Retinal pigment epithelial cell (primary cell): ENCODE measurements around the gene EOLA2.
"Not testable (repeated sequence)": the region's sequence is repeated elsewhere in the genome, so short reads cannot be mapped to it uniquely, and the experiment has no call there.

Experiments used
- DNase-seq: peaks from one replicate; pipeline ENCODE4 v3.0.0-alpha.2; 2010; ENCODE audit warnings: low read depth
- H3K4me3 ChIP-seq: 2 replicates; pipeline ENCODE4 v1.5.1; 2011; ENCODE audit warnings: mild to moderate bottlenecking, low read length, control low read depth, moderate library complexity
- TF ChIP-seq, protein P1 (sequence below): conservative IDR thresholded peaks from 2 replicates; pipeline ENCODE4 v1.5.1; 2011; ENCODE audit warnings: low read depth, low read length, control low read depth, inconsistent platforms

EOLA2 gene

DNA sequence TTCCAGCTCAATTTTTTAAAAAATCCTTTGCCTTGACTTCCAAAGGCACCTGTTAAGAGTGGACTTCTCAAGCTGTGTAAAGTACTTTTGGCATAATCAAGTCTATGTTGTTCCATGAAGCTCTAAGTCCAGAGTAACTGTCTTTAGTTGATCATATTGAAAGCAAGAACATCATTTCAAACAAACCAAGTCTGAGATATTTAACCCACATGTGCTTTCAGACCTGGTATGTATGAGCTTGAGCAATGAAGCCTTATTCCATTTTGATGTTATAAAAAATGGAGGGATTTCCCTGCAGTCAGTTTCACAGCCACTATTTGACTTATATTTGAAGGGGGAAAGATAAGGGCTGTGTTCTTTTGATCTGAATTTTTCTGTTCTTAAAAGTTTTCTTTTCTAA, 23.7 kb upstream of the EOLA2 start:
- H3K4me3 ChIP-seq, result no peak overlapping the region
- no peak for DNase-seq
- TF ChIP-seq, protein P1, sequence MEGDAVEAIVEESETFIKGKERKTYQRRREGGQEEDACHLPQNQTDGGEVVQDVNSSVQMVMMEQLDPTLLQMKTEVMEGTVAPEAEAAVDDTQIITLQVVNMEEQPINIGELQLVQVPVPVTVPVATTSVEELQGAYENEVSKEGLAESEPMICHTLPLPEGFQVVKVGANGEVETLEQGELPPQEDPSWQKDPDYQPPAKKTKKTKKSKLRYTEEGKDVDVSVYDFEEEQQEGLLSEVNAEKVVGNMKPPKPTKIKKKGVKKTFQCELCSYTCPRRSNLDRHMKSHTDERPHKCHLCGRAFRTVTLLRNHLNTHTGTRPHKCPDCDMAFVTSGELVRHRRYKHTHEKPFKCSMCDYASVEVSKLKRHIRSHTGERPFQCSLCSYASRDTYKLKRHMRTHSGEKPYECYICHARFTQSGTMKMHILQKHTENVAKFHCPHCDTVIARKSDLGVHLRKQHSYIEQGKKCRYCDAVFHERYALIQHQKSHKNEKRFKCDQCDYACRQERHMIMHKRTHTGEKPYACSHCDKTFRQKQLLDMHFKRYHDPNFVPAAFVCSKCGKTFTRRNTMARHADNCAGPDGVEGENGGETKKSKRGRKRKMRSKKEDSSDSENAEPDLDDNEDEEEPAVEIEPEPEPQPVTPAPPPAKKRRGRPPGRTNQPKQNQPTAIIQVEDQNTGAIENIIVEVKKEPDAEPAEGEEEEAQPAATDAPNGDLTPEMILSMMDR, result no peak

DNA sequence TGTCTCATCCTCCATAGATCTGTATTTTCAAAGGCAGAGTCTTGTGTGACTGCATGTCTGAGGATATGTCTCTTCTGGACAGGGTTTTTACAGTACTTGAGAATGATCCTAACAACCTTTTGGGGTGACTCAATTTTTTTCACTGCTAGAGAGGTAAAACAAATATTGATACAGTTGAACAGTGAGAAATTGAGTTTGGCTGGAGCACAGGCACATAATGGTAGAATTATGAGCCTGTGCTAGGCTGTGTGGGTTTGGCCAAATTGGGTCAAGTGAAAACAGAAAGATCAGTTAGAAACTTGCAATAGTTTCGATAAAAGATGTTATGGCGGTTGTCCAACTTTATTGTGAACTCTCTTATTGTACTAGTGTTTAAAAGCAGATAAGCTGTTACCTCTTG, 23.3 kb upstream of the EOLA2 start:
- no peak for DNase-seq
- TF ChIP-seq, protein P1, result no peak

DNA sequence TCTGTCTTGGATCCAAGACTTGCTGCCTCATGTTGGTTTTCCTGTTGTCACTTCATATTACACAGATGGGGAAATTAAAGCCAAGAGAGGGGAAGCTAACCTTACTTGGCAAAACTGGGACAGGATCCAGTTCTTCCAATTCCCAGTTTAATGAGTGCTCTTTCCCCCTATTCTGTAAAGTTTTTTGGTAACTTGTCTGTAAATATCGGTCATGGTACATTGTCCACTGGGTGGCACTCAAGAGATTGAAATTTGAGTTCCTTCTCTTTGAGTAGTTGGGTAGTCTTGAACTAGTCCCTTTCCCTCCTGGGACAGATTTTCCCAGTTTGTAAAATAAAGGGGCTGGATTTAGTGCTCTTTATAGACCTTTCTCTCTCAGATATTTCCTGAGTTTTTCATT, 12.4 kb upstream of the EOLA2 start:
- TF ChIP-seq, protein P1, result peak; percentile 48
- H3K4me3 ChIP-seq, result no peak overlapping the region
- DNase-seq, result no peak

More for the DNA sequence above, 23.3 kb upstream of the EOLA2 start:
- no peak overlapping the region for H3K4me3 ChIP-seq

DNA sequence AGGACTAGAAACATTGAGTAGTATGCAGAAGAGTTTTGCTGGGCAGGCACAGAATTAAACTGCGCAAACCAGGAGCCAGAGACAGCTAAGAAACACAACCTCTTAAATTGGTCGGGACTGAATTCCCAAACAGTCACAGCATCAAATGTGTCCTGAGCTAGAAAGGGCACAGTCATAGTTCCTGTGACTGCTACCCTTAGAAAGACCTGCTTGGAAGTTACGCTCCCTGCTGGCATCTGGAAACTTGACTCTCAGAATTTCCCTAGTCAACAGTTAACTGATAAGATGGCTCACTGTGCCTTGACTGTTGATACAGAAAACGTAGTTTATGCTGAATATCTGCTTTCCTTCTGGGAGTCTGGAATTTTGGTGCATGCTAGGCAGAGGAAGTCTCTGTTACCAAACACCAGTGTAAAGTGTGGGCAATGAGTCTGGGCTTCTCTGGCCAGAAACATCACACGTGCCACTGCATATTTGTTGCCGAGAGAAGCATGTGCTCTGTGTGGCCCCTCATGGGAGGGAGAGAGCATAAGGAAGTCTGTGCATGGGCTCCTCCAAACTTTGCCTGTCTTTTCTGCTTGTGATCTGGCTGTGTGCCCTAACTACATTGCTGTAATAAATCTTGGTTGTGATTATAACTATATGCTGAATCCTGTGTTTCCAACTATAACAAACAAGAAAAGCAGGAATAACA, 11.6 kb upstream of the EOLA2 start:
- no peak for DNase-seq
- TF ChIP-seq, protein P1, result no peak

DNA sequence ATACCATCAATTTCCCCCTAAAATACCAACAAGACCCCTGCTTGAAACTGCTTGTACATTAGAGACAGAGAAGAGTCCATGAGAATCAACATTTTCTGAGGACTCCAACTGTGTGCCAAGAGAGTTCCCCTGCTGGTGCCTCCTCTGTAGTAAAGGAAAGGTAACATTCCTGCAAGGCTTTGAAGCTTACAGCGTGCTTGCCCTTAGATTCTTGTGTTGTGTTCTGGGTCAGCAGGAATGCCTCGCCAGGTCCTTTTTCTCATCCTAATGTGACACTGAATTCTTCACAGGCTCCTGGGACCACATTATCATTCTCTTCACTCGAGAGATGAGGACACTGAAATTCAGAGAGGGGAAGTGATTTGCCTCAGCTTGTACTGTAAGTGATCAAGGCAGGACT, 9.7 kb upstream of the EOLA2 start:
- no peak for DNase-seq
- H3K4me3 ChIP-seq, result no peak overlapping the region
- TF ChIP-seq, protein P1, result no peak

More for the DNA sequence above, 11.6 kb upstream of the EOLA2 start:
- no peak overlapping the region for H3K4me3 ChIP-seq

DNA sequence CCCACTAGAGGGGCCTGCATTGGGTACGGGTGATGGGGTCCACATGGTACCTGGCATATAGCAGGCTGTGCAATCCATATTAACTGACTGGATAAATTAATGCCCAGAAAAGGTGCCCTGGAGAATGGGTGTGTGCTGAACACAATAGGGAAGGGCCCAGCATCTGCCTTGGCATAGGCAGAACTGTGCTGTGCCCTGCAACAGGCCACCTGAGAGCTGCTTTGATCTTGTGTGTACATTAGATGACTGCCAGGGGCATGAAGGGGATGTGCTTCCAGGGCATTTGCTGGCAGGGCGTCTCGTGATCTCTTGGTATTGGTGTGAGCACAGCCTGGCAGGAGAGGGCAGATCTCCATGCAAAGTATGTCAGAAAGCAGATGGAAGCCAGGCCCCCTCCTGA, 8.6 kb upstream of the EOLA2 start:
- not testable (repeated sequence) for DNase-seq, H3K4me3 ChIP-seq

DNA sequence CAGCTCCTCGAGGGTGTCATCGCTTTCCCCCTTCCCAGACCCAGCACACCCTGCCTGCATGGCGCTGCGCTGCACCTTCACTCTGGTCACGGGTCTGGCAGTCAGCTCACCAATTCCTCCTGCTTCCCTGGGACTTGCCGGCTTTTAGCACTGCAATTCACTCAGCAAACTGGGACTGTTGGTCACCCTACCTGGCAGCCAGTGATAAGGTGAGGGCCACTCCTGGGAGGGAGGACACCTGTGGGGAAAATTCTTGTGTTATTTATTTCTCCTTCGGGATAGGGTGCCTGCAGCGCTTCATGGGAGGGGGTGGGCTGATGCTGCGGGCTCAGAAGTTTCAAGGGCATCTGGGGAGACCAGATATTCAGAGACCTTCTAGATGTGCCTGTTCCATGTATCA, 7.5 kb upstream of the EOLA2 start:
- not testable (repeated sequence) for DNase-seq, H3K4me3 ChIP-seq

DNA sequence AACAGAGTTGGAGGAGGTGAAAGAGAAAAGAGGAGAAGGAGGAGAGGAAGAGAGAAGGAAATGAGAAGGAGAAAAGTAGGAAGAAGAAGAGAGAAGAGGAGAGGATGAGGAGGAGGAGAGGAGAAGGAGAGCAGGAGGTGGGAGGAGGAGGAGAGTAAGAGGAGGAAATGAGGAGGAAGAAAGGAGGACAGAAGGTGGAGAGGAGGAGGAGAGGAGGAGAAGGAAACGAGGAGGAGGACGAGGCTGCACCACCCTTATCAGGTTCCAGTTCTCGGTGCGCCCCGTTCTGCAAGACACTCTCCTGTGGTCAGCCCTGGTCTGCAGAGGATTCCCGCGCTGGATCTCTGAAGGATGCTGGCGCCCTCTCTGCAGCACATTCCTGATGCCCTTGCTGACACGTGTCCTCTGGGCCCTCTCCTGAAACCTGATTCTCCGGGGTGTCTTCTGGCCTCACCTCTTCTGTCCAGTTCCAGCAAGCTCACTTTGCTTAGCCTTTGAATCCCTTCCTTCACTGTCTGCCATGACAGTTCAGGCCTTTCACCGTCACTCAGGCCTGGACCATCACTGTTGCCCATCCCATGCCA, 6.9 kb upstream of the EOLA2 start:
- not testable (repeated sequence) for DNase-seq, H3K4me3 ChIP-seq

DNA sequence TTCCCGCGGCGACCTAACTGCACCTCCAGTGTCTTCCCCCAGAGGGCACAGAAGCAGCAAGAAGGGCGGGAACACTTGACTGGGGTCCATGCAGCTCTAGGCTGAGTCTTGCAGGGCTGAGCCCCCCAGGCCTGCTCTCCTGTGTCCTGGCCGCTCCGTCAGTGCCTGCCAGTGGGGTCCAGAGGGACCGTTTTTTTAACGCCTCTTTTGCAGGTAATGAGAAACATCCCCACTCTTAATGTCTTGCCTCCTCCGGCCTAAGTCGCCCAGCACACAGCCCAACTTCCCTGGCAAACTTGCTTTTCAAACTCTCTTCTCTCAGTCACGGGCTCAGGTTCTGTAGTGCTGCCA, 2.4 kb upstream of the EOLA2 start:
- peak overlapping the region; percentile 26 for H3K4me3 ChIP-seq
- TF ChIP-seq, protein P1, result peak; percentile 56

More for the DNA sequence above, 2.4 kb upstream of the EOLA2 start:
- DNase-seq, result not testable (repeated sequence)
